ENCODE measurements around the gene EPAS1. TPM values are rescaled to one million over a fixed set of nuclear protein-coding genes. Genes with fewer than 3 reads are reported as not detected.

Gene EPAS1
- total and polyA plus RNA-seq, 2 of the 13 experiments (the other 11 are each of a cell fraction or from before 2014, with no cell fraction given), result 47.1 to 182 TPM

DNA sequence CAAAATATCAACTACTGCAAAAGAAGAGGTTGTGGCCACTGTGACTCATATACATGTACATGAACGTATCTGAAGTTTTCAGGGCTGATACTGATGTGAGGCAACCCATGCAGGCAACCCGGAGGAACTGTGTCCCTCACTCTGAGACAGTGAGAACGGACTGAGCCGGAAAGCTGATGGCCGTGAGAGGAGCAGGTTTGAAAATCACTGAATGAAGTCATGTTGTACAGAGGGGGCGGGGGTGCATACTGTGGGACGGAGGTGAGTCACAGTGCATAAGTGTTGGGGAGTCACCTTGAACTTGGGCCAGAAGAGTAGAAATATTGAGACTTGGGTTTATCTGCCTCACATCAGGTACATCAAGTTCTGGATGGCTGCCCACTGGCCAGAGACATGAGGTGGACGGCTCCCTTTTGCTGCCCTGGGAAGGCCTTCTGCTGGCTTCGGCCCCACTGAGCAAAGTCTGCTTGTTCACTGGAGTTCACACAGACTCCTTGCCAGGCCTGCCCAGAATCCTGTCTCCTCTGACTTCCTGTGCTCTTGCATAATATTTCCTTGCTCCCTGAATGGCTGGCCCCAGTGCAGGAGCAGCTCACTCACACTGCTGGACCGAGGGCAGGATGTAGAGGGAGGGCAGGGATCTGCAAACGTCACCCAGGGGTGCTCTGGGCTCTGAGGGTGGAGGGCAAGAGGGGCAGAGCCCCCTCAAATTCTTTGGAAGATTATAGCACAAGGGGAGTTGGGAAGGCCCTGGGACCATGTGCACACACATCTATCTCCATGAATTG is 18.1 kb downstream of the EPAS1 start (continued):
- peak; percentile 83 for TF ChIP-seq THAP11 (CRISPR knock-in tag; IDR thresholded peaks at IDR 0.05)
- TF ChIP-seq, protein P1, sequence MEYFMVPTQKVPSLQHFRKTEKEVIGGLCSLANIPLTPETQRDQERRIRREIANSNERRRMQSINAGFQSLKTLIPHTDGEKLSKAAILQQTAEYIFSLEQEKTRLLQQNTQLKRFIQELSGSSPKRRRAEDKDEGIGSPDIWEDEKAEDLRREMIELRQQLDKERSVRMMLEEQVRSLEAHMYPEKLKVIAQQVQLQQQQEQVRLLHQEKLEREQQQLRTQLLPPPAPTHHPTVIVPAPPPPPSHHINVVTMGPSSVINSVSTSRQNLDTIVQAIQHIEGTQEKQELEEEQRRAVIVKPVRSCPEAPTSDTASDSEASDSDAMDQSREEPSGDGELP (IDR thresholded peaks at IDR 0.05; ENCODE audit: borderline replicate concordance, low read depth), result peak; percentile 21; the same call in 1 of the 2 replicates
- TF ChIP-seq ZNF503 (CRISPR knock-in tag; IDR thresholded peaks at IDR 0.05), result peak; percentile 85
- TF ChIP-seq, protein P2, sequence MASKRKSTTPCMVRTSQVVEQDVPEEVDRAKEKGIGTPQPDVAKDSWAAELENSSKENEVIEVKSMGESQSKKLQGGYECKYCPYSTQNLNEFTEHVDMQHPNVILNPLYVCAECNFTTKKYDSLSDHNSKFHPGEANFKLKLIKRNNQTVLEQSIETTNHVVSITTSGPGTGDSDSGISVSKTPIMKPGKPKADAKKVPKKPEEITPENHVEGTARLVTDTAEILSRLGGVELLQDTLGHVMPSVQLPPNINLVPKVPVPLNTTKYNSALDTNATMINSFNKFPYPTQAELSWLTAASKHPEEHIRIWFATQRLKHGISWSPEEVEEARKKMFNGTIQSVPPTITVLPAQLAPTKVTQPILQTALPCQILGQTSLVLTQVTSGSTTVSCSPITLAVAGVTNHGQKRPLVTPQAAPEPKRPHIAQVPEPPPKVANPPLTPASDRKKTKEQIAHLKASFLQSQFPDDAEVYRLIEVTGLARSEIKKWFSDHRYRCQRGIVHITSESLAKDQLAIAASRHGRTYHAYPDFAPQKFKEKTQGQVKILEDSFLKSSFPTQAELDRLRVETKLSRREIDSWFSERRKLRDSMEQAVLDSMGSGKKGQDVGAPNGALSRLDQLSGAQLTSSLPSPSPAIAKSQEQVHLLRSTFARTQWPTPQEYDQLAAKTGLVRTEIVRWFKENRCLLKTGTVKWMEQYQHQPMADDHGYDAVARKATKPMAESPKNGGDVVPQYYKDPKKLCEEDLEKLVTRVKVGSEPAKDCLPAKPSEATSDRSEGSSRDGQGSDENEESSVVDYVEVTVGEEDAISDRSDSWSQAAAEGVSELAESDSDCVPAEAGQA (IDR thresholded peaks at IDR 0.05; ENCODE audit: low read depth), result no peak; the same call in 1 of the 2 replicates
- TF ChIP-seq, protein P2 (CRISPR knock-in tag; IDR thresholded peaks at IDR 0.05; ENCODE audit: borderline replicate concordance), result no peak
- TF ChIP-seq FOXC1 (CRISPR knock-in tag; IDR thresholded peaks at IDR 0.05; ENCODE audit: borderline replicate concordance), result peak; percentile 93
- peak; percentile 92 for TF ChIP-seq SPEN (CRISPR knock-in tag; IDR thresholded peaks at IDR 0.05; ENCODE audit: low read depth)
- TF ChIP-seq, protein P3, sequence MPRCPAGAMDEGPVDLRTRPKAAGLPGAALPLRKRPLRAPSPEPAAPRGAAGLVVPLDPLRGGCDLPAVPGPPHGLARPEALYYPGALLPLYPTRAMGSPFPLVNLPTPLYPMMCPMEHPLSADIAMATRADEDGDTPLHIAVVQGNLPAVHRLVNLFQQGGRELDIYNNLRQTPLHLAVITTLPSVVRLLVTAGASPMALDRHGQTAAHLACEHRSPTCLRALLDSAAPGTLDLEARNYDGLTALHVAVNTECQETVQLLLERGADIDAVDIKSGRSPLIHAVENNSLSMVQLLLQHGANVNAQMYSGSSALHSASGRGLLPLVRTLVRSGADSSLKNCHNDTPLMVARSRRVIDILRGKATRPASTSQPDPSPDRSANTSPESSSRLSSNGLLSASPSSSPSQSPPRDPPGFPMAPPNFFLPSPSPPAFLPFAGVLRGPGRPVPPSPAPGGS (CRISPR knock-in tag; IDR thresholded peaks at IDR 0.05), result peak; percentile 74; the same call in 1 of the 2 replicates
- peak; percentile 93; the same call in 1 of the 2 replicates for TF ChIP-seq ZBTB20 (CRISPR knock-in tag; IDR thresholded peaks at IDR 0.05; ENCODE audit: borderline replicate concordance, low read depth)
- TF ChIP-seq FOXM1 (CRISPR knock-in tag; IDR thresholded peaks at IDR 0.05), result no peak
- TF ChIP-seq RXRB (CRISPR knock-in tag; IDR thresholded peaks at IDR 0.05; ENCODE audit: borderline replicate concordance), result peak; percentile 95
- peak; percentile 86 for TF ChIP-seq ZNF256 (CRISPR knock-in tag; conservative IDR thresholded peaks at IDR 0.05)
- no peak for TF ChIP-seq ZNF33A (CRISPR knock-in tag; IDR thresholded peaks at IDR 0.05; ENCODE audit: borderline replicate concordance)
- peak; percentile 97 for TF ChIP-seq ZNF124 (CRISPR knock-in tag; IDR thresholded peaks at IDR 0.05)
- TF ChIP-seq POLR2A (IDR thresholded peaks at IDR 0.05; ENCODE audit: insufficient read depth in 1 of 2, low read depth in 2 of 2, low read length in 2 of 2), result peak; percentile 61 to 72
- TF ChIP-seq ZNF225 (CRISPR knock-in tag; IDR thresholded peaks at IDR 0.05), result peak; percentile 80; the same call in 1 of the 2 replicates
- TF ChIP-seq ZMAT3 (CRISPR knock-in tag; conservative IDR thresholded peaks at IDR 0.05), result peak; percentile 83; the same call in 1 of the 2 replicates
- TF ChIP-seq FOXK1 (CRISPR knock-in tag; IDR thresholded peaks at IDR 0.05; ENCODE audit: borderline replicate concordance, low read depth), result peak; percentile 68; the same call in 1 of the 2 replicates
- peak; percentile 50; the same call in 1 of the 2 replicates for TF ChIP-seq ZNF768 (CRISPR knock-in tag; IDR thresholded peaks at IDR 0.05)
- no peak for TF ChIP-seq CCAR2 (optimal IDR thresholded peaks at IDR 0.05; ENCODE audit: low read depth, low read length)
